Rectal smooth muscle tissue (tissue), 1 donor: ENCODE data around the gene LHX4.

Experiments
- H3K27ac ChIP-seq: one replicate; pipeline ENCODE4 v1.7.0; 2013; ENCODE audit warnings: low read depth, low read length, inconsistent platforms
- H3K27me3 ChIP-seq: one replicate; pipeline ENCODE4 v1.7.0; 2013; ENCODE audit warnings: low read length; ENCODE audit not compliant: control insufficient read depth, insufficient read depth
- H3K36me3 ChIP-seq: one replicate; pipeline ENCODE4 v1.7.0; 2013; ENCODE audit warnings: low read length; ENCODE audit not compliant: control insufficient read depth, insufficient read depth
- H3K4me1 ChIP-seq: one replicate; pipeline ENCODE4 v1.7.0; 2013; ENCODE audit warnings: low read length; ENCODE audit not compliant: control insufficient read depth, insufficient read depth
- H3K4me3 ChIP-seq: one replicate; pipeline ENCODE4 v1.7.0; 2013; ENCODE audit warnings: low read length
- H3K9ac ChIP-seq: one replicate; pipeline ENCODE4 v1.7.0; 2013; ENCODE audit warnings: low read length

LHX4 gene

DNA sequence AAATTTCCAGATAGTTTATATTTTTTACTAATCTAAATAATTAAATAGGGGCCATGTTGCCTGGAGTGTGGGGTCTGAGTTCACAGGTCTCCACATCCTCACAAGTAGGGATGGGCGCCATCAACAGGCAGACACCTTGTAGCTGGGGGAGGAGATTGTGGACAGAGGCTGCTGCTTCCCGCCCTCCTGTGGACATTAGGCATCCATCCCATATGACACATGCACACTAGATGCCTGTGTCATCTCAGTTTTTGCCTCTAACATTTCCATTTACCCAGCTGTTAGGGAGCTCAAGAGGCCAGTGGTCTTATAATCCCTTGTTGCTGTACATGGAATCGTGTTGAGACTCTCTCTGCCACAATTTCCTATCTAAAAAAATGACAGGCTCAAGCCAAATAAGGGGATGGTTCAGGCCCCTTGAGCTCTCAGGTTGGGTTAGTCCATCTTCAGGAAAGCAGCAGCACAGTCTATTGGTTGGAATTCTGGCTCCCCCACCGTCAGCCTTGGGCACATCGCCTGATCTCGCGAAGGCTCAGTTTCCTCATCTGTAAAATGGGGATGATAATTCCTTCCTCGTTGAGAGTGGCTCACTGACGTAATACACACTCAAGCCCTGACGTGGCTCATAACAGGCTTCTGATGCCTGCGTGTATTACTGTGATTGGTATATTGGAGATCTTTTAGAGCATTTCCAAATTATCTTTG, 13.6 kb downstream of the LHX4 start:
- Histone ChIP-seq H3K9ac (no peak overlapping the region), H3K27ac (no peak overlapping the region), H3K27me3 (peaks cover 7% of the 10 kb centered on the region), H3K36me3 (no peaks in the 10 kb centered on the region), H3K4me3 (no peak overlapping the region), H3K4me1 (no peaks in the 10 kb centered on the region)

DNA sequence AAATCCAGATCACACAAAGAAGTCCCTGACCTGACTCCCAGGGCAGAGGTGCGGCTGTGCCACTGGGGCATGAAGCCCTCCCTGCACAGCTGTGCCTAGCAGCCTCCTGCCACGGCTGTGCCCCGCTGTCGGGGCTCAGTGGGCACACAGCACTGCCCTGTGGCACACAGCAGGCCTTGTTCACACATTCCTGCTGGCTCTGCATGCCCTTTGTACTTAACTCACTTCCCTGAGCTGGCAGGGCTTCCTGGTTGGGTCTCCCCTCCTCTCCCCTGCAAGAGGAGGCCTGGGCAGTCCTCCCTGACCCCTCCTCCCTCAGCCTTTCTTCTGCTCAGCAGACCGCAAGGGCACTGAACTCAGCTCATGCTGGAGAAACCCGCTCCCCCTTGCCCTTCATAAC, 14.8 kb downstream of the LHX4 start:
- no peaks in the 10 kb centered on the region for H3K36me3 ChIP-seq
- no peaks in the 10 kb centered on the region for H3K4me1 ChIP-seq
- H3K27ac ChIP-seq: no peak overlapping the region
- H3K27me3 ChIP-seq: peaks cover 3% of the 10 kb centered on the region
- H3K4me3 ChIP-seq: no peak overlapping the region
- no peak overlapping the region for H3K9ac ChIP-seq

DNA sequence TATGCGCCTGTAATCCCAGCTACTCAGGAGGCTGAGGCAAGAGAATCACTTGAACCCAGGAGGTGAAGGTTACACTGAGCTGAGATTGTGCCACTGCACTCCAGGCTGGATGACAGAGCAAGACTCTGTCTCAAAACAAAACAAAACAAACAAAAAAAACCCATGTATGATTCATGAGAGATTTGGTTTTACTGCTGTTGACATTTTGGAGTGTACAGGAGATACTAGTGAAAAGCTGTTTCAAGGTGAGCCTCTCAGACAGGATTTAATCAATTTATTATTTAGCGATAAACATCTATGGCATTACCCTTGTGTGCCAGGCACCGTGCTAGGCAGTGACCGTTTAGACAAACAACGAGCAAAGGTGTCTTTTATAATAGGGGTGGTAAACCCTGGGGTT, 16.5 kb downstream of the LHX4 start:
- Histone ChIP-seq H3K4me3 (no peak overlapping the region), H3K4me1 (no peaks in the 10 kb centered on the region), H3K27ac (no peak overlapping the region), H3K9ac (no peak overlapping the region), H3K27me3 (peaks cover 2% of the 10 kb centered on the region), H3K36me3 (no peaks in the 10 kb centered on the region)

DNA sequence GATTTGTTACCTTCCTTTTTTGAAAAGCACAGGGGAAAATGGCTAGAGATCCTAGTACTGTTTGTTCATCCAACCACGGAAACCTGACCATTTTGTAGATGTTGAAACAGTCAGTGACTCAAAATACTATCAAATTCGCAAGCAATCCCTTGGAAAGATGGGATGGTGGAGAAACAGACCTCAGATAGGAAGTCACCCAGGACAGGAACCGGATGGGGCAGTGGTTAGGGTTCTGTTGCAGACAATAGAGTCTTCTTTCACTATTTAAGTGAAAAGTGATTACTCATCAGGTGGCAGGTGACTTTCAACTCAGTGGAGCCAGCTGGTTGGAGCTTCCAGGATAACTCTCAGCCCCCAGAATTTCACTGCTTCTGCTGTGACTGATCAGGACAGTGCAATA, 17.0 kb downstream of the LHX4 start:
- no peak overlapping the region for H3K4me3 ChIP-seq
- H3K36me3 ChIP-seq: no peaks in the 10 kb centered on the region
- peaks cover 2% of the 10 kb centered on the region for H3K27me3 ChIP-seq
- H3K9ac ChIP-seq: no peak overlapping the region
- no peaks in the 10 kb centered on the region for H3K4me1 ChIP-seq
- no peak overlapping the region for H3K27ac ChIP-seq

DNA sequence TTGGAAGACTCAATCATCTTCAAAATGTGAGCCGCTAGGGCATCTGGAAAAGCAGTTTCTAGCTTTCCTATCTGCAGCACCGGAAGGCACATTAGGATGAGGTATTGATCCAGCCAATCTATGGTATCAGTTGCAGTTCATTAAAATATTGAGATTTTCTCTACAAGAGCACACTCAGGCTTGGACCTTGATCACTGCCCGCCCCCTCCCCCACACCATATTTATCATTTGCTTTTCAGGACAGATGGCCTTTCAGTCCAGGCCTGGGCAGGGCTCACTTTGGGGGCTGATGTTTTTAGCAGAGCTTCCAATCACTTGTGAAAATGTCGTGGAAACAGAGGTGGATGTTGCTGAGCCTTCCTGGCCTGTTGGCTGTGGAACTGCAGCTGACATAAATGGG, 17.5 kb downstream of the LHX4 start:
- H3K9ac ChIP-seq: no peak overlapping the region
- no peaks in the 10 kb centered on the region for H3K4me1 ChIP-seq
- peaks cover 2% of the 10 kb centered on the region for H3K27me3 ChIP-seq
- no peaks in the 10 kb centered on the region for H3K36me3 ChIP-seq
- no peak overlapping the region for H3K4me3 ChIP-seq
- H3K27ac ChIP-seq: no peak overlapping the region

DNA sequence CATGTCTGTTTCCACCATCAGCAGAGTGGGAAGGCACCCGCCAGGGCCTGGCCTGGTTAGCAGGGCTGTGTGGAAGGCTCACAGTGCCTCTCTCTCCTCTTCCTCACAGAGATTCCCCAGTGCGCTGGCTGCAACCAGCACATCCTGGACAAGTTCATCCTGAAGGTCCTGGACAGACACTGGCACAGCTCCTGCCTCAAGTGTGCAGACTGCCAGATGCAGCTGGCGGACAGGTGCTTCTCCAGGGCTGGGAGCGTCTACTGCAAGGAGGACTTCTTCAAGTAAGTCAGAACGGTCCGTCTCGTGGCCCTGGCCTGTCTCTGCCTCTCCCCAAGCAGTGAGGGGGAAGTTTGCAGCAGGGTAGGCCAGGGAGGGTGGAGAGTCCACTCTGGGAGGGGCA, 18.1 kb downstream of the LHX4 start:
- H3K4me1 ChIP-seq: no peaks in the 10 kb centered on the region
- H3K4me3 ChIP-seq: no peak overlapping the region
- H3K27ac ChIP-seq: no peak overlapping the region
- no peak overlapping the region for H3K9ac ChIP-seq
- peaks cover 2% of the 10 kb centered on the region for H3K27me3 ChIP-seq
- H3K36me3 ChIP-seq: no peaks in the 10 kb centered on the region

DNA sequence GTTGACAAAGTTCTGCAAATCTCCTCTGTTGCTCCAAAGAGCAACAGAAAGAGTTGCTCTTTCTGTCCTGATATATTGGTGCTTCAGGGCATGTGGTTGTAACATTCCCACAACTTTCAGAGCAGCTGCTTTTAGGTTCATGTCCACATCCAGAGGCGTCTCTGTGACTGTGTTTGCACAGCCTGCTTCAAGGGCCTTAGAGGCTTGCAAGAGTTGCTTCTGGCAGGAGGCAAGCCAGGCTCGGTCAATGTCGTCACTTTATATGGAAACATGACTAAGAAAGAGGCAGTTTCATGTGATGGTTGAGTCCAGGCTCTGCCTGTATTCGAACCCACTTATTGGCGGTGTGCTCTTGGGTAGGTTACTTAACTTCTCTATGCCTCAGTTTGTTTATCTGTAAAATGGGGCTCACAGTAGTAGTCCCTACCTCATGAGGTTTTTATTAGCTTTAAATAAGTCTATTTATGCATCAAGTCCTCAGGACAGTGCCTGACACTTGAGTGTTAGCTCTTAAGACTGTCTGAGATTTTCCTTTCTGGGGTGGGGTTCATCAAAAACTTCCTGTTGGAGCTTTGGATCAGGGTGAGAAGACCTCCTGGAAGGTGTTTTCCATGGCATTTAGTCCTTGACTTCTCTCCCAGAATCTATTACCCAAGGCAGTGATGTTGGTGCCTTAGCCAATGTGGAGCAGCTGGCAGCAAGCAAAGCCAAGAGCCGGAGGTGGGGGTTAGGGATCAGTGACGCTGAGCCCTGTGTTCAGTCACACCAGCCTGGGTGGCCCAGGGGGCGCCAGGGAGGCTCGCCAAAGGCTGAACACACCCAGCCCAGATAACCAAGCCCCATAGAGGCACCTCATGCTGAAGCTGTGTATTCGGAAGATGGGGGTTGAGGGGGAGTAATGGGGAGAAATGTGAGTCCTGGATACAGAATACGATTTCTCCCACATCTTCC, 18.9 kb downstream of the LHX4 start:
- Histone ChIP-seq H3K27me3 (no peaks in the 10 kb centered on the region), H3K4me3 (no peak overlapping the region), H3K27ac (no peak overlapping the region), H3K36me3 (no peaks in the 10 kb centered on the region), H3K4me1 (no peaks in the 10 kb centered on the region), H3K9ac (no peak overlapping the region)

GRCh38 chr1:180249725-180250498, 19.8 kb downstream of the LHX4 start:
- Histone ChIP-seq H3K4me3 (no peak overlapping the region), H3K9ac (no peak overlapping the region), H3K4me1 (no peaks in the 10 kb centered on the region), H3K27ac (no peak overlapping the region), H3K36me3 (no peaks in the 10 kb centered on the region), H3K27me3 (no peaks in the 10 kb centered on the region)

- no peak overlapping the region for H3K9ac ChIP-seq
- H3K4me1 ChIP-seq: no peaks in the 10 kb centered on the region
- H3K27ac ChIP-seq: no peak overlapping the region
- H3K36me3 ChIP-seq: no peaks in the 10 kb centered on the region
- H3K27me3 ChIP-seq: no peaks in the 10 kb centered on the region
- H3K4me3 ChIP-seq: no peak overlapping the region
Observed at GRCh38 chr1:180250499-180250770, 20.4 kb downstream of the LHX4 start.

DNA sequence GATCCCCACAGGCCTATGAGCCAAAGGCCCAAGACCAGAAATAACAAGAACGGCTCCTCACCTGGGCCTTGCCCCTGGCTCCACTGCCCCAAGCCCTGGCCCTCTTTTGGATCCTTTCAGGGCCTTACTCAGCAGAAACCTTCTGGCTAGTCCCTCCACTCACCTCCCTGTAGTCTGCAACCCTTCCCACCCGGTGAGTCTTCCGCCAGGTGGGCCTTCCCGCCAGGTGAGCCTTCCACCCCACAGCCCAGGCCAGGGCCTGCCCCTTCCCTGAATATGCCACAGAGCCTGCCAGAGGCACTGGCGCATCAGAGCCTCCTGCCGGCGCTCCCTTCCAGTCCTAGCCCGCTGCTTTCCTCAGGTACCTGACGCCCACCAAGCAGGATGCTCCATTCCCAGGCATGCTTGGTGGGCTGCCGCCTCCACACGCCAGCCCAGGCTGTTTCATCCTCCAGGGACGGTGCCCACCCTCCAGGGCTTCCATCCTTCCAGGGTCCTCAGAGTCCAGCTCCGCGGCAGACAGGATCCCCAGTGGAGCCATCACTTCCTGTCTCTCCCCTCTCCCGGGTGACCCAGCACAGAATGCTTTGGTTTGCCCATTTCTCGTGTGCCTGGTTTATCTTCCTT, 20.9 kb downstream of the LHX4 start:
- H3K4me3 ChIP-seq: no peak overlapping the region

DNA sequence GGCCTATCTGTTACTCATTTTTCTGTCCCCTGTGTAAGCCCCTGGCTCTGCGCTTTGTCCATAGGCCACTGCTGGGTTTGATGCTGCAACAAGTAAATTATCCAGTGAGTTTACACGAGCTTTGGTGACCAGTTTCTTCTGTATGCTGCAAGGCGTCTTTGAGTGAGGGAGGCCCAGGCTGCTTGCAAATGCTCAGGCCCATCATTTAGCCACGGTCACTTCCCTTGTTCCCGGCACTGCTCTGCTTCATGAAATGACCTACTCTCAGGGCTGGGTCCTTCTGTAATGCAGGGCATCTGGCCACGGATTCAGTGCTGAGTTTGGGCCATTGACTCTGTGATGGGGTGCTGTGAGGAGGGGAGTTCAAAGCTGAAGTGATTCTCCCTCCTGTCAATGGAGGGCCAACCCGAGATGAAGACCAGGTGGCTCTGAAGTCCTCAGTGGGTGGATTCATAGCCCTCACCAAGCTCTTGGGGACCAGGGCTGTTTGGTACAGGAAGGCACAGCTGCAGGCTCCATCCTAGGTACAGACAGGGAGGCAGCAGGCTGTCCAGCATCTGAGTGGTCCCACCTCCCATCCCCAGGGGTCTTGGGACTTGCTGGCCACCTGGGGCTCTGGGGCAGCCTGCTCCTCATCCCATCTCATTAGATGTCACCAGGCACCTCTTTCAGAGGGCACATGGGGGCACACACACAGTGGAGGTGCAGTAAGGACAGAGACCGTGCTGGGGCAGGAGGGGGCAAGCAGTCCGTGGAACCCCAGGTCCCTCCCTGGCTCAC, 21.7 kb downstream of the LHX4 start:
- Histone ChIP-seq H3K27ac (no peak overlapping the region), H3K4me1 (no peaks in the 10 kb centered on the region), H3K9ac (no peak overlapping the region), H3K4me3 (no peak overlapping the region), H3K36me3 (no peaks in the 10 kb centered on the region), H3K27me3 (peaks cover 6% of the 10 kb centered on the region)

More for the DNA sequence above, 20.9 kb downstream of the LHX4 start:
- Histone ChIP-seq H3K4me1 (no peaks in the 10 kb centered on the region), H3K9ac (no peak overlapping the region), H3K27me3 (peaks cover 3% of the 10 kb centered on the region), H3K36me3 (no peaks in the 10 kb centered on the region), H3K27ac (no peak overlapping the region)
